ENCODE results near the gene FBXO8. TPM values are rescaled to one million over a fixed set of nuclear protein-coding genes. Genes with fewer than 3 reads are reported as not detected.

FBXO8 gene
- polyA plus RNA-seq, 1 of the 3 experiments (the other 2 are of a cell fraction), result 16.0 TPM

DNA sequence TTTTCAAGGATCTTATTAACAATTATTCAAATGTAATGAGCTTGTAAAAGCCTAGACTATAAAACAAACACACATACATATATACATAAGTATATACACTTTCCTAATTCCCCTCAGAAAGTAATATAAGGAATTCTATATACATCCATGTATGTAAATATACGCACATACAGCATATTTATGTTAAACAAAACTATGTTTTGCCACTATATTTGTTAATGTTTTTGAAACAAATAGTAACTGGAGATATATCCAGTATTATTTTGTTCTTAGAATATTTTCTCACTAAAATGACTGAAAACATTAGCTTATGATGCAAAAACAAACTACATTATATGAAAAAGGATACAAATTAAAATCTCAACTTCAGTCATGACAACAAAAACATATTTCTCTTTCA, 85.1 kb downstream of the FBXO8 start (continued):
- TF ChIP-seq, protein P1, sequence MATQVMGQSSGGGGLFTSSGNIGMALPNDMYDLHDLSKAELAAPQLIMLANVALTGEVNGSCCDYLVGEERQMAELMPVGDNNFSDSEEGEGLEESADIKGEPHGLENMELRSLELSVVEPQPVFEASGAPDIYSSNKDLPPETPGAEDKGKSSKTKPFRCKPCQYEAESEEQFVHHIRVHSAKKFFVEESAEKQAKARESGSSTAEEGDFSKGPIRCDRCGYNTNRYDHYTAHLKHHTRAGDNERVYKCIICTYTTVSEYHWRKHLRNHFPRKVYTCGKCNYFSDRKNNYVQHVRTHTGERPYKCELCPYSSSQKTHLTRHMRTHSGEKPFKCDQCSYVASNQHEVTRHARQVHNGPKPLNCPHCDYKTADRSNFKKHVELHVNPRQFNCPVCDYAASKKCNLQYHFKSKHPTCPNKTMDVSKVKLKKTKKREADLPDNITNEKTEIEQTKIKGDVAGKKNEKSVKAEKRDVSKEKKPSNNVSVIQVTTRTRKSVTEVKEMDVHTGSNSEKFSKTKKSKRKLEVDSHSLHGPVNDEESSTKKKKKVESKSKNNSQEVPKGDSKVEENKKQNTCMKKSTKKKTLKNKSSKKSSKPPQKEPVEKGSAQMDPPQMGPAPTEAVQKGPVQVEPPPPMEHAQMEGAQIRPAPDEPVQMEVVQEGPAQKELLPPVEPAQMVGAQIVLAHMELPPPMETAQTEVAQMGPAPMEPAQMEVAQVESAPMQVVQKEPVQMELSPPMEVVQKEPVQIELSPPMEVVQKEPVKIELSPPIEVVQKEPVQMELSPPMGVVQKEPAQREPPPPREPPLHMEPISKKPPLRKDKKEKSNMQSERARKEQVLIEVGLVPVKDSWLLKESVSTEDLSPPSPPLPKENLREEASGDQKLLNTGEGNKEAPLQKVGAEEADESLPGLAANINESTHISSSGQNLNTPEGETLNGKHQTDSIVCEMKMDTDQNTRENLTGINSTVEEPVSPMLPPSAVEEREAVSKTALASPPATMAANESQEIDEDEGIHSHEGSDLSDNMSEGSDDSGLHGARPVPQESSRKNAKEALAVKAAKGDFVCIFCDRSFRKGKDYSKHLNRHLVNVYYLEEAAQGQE (IDR thresholded peaks at IDR 0.05; ENCODE audit: low read depth, low read length), result no peak
- TF ChIP-seq JUND (IDR thresholded peaks at IDR 0.05), result no peak
- TF ChIP-seq FOXM1 (IDR thresholded peaks at IDR 0.05; ENCODE audit: low read depth), result no peak

DNA sequence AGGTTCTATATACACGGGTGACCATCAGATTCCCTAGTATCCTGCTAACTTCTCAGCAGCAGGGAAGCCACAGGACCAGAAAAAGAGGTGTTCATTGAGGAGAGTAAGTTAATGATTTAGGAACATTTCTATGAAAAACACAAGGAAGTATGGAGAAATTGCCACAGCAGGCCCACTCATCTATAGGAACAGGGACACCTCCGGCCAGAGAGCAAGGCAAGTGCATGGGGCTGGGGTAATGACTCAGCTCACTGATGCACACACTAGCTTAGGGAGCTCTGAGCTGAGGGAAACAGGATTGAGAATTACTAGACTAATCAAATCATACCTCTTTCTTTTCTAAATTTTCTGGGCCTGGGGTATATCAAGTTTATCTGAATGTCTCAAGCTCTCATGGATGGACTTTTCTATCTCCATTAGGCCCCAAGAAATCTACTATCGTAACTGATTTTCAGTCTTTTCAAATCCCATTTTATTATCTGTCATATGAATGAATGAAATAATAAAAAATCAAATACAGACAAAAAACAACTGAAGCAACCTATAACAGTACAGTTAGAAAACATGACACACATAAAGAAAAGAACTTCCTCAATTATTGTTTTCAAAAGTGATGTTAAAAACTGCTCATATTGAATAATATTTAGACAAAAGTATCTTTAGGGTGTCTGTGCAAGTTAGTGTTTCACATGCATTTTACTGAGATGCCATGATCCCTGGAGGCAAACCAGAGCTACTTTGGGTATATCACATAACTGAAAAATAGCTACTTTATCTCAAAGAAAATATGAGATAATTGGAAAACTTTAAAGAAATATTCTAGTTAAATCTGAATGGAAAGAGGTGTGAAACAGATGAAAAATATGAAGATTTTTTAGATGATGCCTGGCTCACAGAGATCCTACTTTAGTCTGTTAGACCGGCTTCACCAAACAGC, 89.8 kb downstream of the FBXO8 start:
- no peak overlapping the region for H3K4me2 ChIP-seq
- H3K9me2 ChIP-seq, result no peaks in the 10 kb centered on the region
- DNase-seq, result peak; percentile 42
- H3K4me1 ChIP-seq (ENCODE audit: control insufficient read depth in 1 of 2, insufficient read depth in 2 of 2, low read depth in 1 of 2, low read length in 1 of 2), result peaks cover 0 to 46% of the 10 kb centered on the region in 2 experiments; a peak in 2 of 4 replicates
- H3K4me3 ChIP-seq (ENCODE audit: low read depth in 2 of 2, low read length in 1 of 2), result no peak overlapping the region
- H2AFZ ChIP-seq (ENCODE audit: low read depth), result no peak overlapping the region
- no peaks in the 10 kb centered on the region for H3K9me3 ChIP-seq
- H3F3A ChIP-seq (replicated peaks; ENCODE audit: insufficient read depth), result no peaks in the 10 kb centered on the region
- H4K20me1 ChIP-seq (ENCODE audit: insufficient read depth), result no peaks in the 10 kb centered on the region
- H3K9ac ChIP-seq, result no peak overlapping the region
- H3K27me3 ChIP-seq (ENCODE audit: insufficient read depth), result no peaks in the 10 kb centered on the region
- WGBS (ENCODE audit: low lambda C conversion rate), result 51% methylated on average over 4 of the region's 4 CpGs
- TF ChIP-seq, protein P2, sequence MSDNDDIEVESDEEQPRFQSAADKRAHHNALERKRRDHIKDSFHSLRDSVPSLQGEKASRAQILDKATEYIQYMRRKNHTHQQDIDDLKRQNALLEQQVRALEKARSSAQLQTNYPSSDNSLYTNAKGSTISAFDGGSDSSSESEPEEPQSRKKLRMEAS (IDR thresholded peaks at IDR 0.05; ENCODE audit: low read depth), result no peak
- peak; percentile 88 for TF ChIP-seq RCOR1 (IDR thresholded peaks at IDR 0.05; ENCODE audit: low read length)
- TF ChIP-seq ELF1 (IDR thresholded peaks at IDR 0.05), result no peak
- TF ChIP-seq SMC3 (IDR thresholded peaks at IDR 0.05; ENCODE audit: low read depth, low read length), result no peak
- peak; percentile 63; the same call in 1 of the 2 replicates for TF ChIP-seq TEAD4 (IDR thresholded peaks at IDR 0.05; ENCODE audit: borderline replicate concordance, insufficient read depth)
- no peak for TF ChIP-seq FOXJ3 (CRISPR knock-in tag; IDR thresholded peaks at IDR 0.05)
- peak; percentile 60 for TF ChIP-seq TCF12 (IDR thresholded peaks at IDR 0.05)
- no peak for TF ChIP-seq NFIC (IDR thresholded peaks at IDR 0.05; ENCODE audit: borderline replicate concordance)
- no peak for TF ChIP-seq NRF1 (IDR thresholded peaks at IDR 0.05; ENCODE audit: low read depth, low read length)
- TF ChIP-seq, protein P3, sequence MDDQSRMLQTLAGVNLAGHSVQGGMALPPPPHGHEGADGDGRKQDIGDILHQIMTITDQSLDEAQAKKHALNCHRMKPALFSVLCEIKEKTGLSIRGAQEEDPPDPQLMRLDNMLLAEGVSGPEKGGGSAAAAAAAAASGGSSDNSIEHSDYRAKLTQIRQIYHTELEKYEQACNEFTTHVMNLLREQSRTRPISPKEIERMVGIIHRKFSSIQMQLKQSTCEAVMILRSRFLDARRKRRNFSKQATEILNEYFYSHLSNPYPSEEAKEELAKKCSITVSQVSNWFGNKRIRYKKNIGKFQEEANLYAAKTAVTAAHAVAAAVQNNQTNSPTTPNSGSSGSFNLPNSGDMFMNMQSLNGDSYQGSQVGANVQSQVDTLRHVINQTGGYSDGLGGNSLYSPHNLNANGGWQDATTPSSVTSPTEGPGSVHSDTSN (IDR thresholded peaks at IDR 0.05), result peak; percentile 39
- TF ChIP-seq JUND (IDR thresholded peaks at IDR 0.05), result peak; percentile 29; the same call in 1 of the 2 replicates
- peak; percentile 34; the same call in 1 of the 2 replicates for TF ChIP-seq FOSL2 (IDR thresholded peaks at IDR 0.05; ENCODE audit: borderline replicate concordance, low read depth)
- TF ChIP-seq RAD21 (IDR thresholded peaks at IDR 0.05; ENCODE audit: low read length), result peak; percentile 33; the same call in 1 of the 2 replicates
- TF ChIP-seq CHD2 (IDR thresholded peaks at IDR 0.05; ENCODE audit: low read length, partially characterized antibody), result peak; percentile 33
- peak in 1 of 2 experiments; percentile 98; a peak in 3 of 4 replicates for TF ChIP-seq EP300 (IDR thresholded peaks at IDR 0.05; ENCODE audit: borderline replicate concordance in 1 of 2, low read depth in 1 of 2, low read length in 1 of 2)
- TF ChIP-seq POLR2AphosphoS5 (IDR thresholded peaks at IDR 0.05; ENCODE audit: low read depth, low read length), result peak; percentile 25; the same call in 1 of the 2 replicates
- peak; percentile 85 for TF ChIP-seq GATA2 (CRISPR knock-in tag; IDR thresholded peaks at IDR 0.05)
- H3K79me2 ChIP-seq (ENCODE audit: insufficient read depth), result no peaks in the 10 kb centered on the region
- peak overlapping the region in 1 of 2 experiments; percentile 100; a peak in 3 of 4 replicates for H3K27ac ChIP-seq (ENCODE audit: low read depth in 2 of 2, low read length in 1 of 2)
- no peaks in the 10 kb centered on the region for H3K36me3 ChIP-seq (replicated peaks in 1 of 2; ENCODE audit: control insufficient read depth in 1 of 2, insufficient read depth in 2 of 2, low read length in 1 of 2)
- ChIA-PET CTCF (interaction anchor here (0.7 to 5.8 kb wide), 17 partner anchors 9 to 688 kb away, joined by 3 to 25 read pairs (median 4); no protein-coding TSS in a partner anchor), POLR2A (interaction anchor here (0.7 to 2.8 kb wide), 23 partner anchors 8 to 664 kb away, joined by 3 to 38 read pairs (median 7); partner anchors contain the start of gene HAND2)
